Measurements from ENCODE around the gene MED27.

MED27 gene

DNA sequence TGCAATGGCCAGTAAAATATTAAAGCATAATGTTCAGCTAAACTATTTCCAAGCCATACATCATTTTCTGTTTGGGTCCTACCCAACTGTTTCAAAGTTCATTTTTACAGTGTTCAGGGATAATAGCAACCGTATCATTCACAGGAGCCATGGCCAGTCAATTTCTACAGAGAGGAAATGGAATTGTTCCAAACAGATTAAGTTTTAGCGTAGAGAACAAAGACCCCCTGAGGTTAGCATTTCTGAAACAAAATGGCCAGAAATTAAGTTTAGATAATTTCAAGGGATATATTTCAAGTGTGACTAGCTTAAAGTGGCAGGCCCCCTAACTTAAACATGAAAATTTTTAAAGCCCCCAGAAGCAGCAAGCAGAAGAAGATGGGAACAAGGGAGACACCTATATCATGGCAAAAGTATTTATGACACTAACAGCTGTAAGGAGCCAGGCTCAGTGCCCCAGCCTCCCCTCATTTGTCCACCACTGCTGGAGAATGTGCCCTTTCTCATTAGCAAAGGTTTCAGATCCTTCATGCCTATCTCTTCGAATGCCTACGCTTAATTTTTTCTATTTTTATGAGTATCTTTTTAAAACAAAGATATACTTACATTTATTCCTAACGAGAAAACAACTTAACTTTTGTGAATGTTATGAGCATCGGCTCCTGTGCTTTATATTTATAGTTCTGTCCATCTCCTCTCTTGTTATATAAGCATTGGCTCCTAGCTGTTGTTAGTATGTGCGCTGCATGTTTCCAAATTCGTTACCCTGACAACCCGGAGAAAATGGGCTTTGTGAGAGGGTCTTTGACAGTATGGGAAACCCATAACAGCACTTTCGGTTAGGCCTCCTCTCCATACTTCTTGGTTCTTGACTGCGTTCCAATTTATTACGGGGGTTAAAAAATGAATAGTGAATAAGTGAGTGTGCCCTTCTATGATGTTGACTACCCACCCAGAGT is 116.3 kb downstream of the MED27 start:
- ATAC-seq (ENCODE audit: insufficient read depth, low read depth) = no peak
- no peak overlapping the region for H3K9ac ChIP-seq (ENCODE audit: low read depth, low read length)
- H2AFZ ChIP-seq (ENCODE audit: low read depth, low read length) = no peak overlapping the region
- no peaks in the 10 kb centered on the region for H3K27me3 ChIP-seq (ENCODE audit: insufficient read depth, low read length, poor library complexity)
- DNase-seq = no peak
- no peaks in the 10 kb centered on the region for H3K4me1 ChIP-seq (ENCODE audit: insufficient read depth, low read length)
- H4K20me1 ChIP-seq (ENCODE audit: insufficient read depth, low read length) = peaks cover 7% of the 10 kb centered on the region; the same call in 1 of the 2 replicates
- H3K4me2 ChIP-seq (ENCODE audit: insufficient read depth, low read length) = no peak overlapping the region
- TF ChIP-seq, protein P1, sequence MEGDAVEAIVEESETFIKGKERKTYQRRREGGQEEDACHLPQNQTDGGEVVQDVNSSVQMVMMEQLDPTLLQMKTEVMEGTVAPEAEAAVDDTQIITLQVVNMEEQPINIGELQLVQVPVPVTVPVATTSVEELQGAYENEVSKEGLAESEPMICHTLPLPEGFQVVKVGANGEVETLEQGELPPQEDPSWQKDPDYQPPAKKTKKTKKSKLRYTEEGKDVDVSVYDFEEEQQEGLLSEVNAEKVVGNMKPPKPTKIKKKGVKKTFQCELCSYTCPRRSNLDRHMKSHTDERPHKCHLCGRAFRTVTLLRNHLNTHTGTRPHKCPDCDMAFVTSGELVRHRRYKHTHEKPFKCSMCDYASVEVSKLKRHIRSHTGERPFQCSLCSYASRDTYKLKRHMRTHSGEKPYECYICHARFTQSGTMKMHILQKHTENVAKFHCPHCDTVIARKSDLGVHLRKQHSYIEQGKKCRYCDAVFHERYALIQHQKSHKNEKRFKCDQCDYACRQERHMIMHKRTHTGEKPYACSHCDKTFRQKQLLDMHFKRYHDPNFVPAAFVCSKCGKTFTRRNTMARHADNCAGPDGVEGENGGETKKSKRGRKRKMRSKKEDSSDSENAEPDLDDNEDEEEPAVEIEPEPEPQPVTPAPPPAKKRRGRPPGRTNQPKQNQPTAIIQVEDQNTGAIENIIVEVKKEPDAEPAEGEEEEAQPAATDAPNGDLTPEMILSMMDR (IDR thresholded peaks at IDR 0.05; ENCODE audit: borderline replicate concordance, extremely low read depth, low read length, poor library complexity, severe bottlenecking) = no peak
- no peak for TF ChIP-seq EZH2 (IDR thresholded peaks at IDR 0.05; ENCODE audit: borderline replicate concordance, low read depth, low read length, severe bottlenecking)
- H3K36me3 ChIP-seq (ENCODE audit: insufficient read depth, low read length) = no peaks in the 10 kb centered on the region
- no peaks in the 10 kb centered on the region for H3K79me2 ChIP-seq (ENCODE audit: insufficient read depth, low read length)
- H3K27ac ChIP-seq (ENCODE audit: low read length) = no peak overlapping the region
- no peak overlapping the region for H3K4me3 ChIP-seq (ENCODE audit: low read depth in 1 of 2, low read length in 2 of 2)
- no peaks in the 10 kb centered on the region for H3K9me3 ChIP-seq (ENCODE audit: insufficient read depth, low read length, severe bottlenecking)

DNA sequence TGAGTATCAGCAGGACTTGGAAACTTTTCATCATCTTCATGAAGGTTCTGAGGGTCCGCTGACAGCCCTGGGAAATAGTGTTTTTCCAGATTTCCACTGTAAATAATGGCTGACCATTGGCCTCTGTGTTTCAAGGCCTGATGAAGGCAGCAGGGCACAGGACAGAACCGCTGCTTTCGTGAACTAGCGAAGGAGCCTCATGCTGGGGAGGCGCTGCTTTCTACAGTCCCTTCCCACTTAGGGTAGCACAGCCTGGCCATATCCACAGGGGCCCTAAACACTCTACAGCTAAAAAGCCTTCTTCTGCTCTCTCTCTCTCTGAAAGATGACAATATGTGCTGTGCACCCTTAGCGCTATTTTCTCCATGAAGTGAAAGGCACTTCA is 118.2 kb downstream of the MED27 start:
- H3K9me3 ChIP-seq (ENCODE audit: insufficient read depth, low read length, severe bottlenecking) = no peaks in the 10 kb centered on the region
- H3K9ac ChIP-seq (ENCODE audit: low read depth, low read length) = no peak overlapping the region
- H3K27ac ChIP-seq (ENCODE audit: low read length) = no peak overlapping the region
- no peaks in the 10 kb centered on the region for H3K79me2 ChIP-seq (ENCODE audit: insufficient read depth, low read length)
- H2AFZ ChIP-seq (ENCODE audit: low read depth, low read length) = no peak overlapping the region
- no peak for DNase-seq
- no peaks in the 10 kb centered on the region for H3K4me1 ChIP-seq (ENCODE audit: insufficient read depth, low read length)
- H3K36me3 ChIP-seq (ENCODE audit: insufficient read depth, low read length) = no peaks in the 10 kb centered on the region
- no peak overlapping the region for H3K4me3 ChIP-seq (ENCODE audit: low read depth in 1 of 2, low read length in 2 of 2)
- H3K4me2 ChIP-seq (ENCODE audit: insufficient read depth, low read length) = no peak overlapping the region
- no peak for ATAC-seq (ENCODE audit: insufficient read depth, low read depth)
- H4K20me1 ChIP-seq (ENCODE audit: insufficient read depth, low read length) = peaks cover 3% of the 10 kb centered on the region; the same call in 1 of the 2 replicates
- H3K27me3 ChIP-seq (ENCODE audit: insufficient read depth, low read length, poor library complexity) = no peaks in the 10 kb centered on the region
- TF ChIP-seq, protein P1 (IDR thresholded peaks at IDR 0.05; ENCODE audit: borderline replicate concordance, extremely low read depth, low read length, poor library complexity, severe bottlenecking) = no peak
- TF ChIP-seq EZH2 (IDR thresholded peaks at IDR 0.05; ENCODE audit: borderline replicate concordance, low read depth, low read length, severe bottlenecking) = no peak

DNA sequence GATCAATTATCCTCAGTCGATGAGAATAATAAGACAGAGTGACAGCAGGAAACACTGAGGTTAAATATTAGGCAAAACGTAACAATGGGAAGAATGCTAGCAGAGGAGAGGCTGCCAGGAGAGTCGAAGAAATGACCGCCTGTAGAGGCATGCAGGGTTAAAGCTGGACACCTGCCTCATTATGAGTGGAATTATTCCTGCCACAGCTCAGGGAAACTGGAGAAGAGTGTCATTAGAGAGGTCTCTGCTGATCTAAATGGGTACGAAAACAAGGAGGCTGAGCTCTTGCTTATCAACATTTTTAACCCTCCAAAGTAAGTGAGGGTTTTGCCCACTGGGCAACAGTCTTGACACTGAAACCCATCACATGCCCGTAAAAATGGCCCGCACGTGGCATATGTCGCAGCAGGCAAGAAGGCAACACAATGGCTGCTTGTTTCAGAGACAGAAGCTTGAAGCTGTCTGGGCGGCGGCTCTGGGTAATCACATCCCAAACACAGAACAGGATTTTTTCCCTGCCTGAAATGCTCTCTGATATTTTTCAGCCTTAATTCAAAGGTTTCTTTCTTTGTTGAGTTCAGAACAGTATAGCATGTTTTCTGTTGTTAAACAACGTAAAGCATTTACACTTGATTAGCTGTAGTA is 118.7 kb downstream of the MED27 start:
- Histone ChIP-seq H3K9me3 (ENCODE audit: insufficient read depth, low read length, severe bottlenecking) (no peaks in the 10 kb centered on the region), H3K4me1 (ENCODE audit: insufficient read depth, low read length) (no peaks in the 10 kb centered on the region), H3K36me3 (ENCODE audit: insufficient read depth, low read length) (no peaks in the 10 kb centered on the region), H2AFZ (ENCODE audit: low read depth, low read length) (no peak overlapping the region), H3K27ac (ENCODE audit: low read length) (no peak overlapping the region), H3K4me2 (ENCODE audit: insufficient read depth, low read length) (no peak overlapping the region), H3K9ac (ENCODE audit: low read depth, low read length) (no peak overlapping the region), H3K4me3 (ENCODE audit: low read depth in 1 of 2, low read length in 2 of 2) (no peak overlapping the region), H3K79me2 (ENCODE audit: insufficient read depth, low read length) (no peaks in the 10 kb centered on the region), H3K27me3 (ENCODE audit: insufficient read depth, low read length, poor library complexity) (no peaks in the 10 kb centered on the region), H4K20me1 (ENCODE audit: insufficient read depth, low read length) (peaks cover 2% of the 10 kb centered on the region; the same call in 1 of the 2 replicates)
- DNase-seq (no peak), ATAC-seq (ENCODE audit: insufficient read depth, low read depth) (no peak)
- TF ChIP-seq, protein P1 (IDR thresholded peaks at IDR 0.05; ENCODE audit: borderline replicate concordance, extremely low read depth, low read length, poor library complexity, severe bottlenecking) = no peak
- TF ChIP-seq EZH2 (IDR thresholded peaks at IDR 0.05; ENCODE audit: borderline replicate concordance, low read depth, low read length, severe bottlenecking) = no peak

All from DND-41 (cell line).